GM19238 (cell line): ENCODE results near the gene MYL3.

Source experiments
- DNase-seq: peaks from one replicate; pipeline ENCODE4 v3.0.0; 2011; ENCODE audit warnings: low spot score; ENCODE audit not compliant: insufficient read length

Gene MYL3

GRCh38 chr3:46851364-46852333 lies 11.6 kb downstream of the MYL3 start:
- no peak for DNase-seq

DNA sequence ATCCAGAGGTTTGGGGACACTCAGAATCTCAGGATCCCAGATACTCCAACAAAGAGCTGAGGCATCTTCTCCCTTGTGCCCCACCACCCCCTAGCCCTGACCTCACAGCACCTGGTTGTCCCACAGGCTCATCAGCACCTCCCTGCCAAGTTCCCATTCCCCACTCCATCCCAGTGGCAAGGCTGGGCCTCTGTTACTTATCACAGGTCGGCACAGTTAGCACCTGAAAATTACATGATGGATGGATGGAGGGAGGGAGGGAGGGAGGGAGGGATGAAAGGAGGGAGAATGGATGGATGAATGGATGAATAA lies 12.8 kb downstream of the MYL3 start:
- no peak for DNase-seq

DNA sequence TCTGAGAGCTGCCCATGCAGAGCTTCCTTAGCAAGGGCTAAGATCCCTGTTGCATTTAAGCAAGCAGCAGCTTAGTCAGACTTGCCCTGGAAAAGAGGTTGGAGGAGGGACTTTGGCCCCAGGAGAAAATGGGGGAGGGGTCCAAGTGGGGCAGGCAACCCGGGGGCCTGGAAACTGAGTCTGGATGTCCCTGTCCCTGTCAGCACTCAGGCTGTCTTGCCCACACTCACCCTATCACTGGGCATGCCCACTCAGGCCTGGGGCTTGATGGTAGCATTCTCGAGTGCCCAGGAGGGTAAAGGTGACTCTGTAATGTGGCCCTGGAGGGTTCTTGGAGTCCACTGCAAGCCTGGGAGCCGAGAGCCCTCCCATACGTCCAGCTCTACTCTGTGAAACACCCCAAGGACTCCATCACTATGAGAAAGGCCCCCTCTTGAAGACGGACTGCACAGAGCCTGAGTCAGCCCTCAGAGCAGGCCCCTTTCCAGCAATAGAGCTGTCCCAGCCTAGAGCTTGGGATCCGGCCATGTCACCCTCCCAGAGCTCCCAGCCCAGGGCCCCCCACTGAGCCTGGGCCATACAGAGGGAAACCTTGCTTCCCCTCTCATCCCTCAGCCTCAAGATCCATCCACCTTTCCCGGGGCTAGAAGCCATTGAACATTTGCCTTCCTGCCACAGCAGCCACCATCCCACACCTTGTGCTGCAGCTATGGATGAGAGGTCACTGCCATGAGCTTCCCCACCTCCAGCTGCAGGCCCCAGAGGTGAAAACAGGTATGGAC lies 13.4 kb downstream of the MYL3 start:
- no peak for DNase-seq

- DNase-seq = no peak
Measured at GRCh38 chr3:46849045-46849631, 14.1 kb downstream of the MYL3 start.

- no peak for DNase-seq
Measured at GRCh38 chr3:46848271-46849044, 14.8 kb downstream of the MYL3 start.

GRCh38 chr3:46847744-46848143 lies 15.5 kb downstream of the MYL3 start:
- no peak for DNase-seq

DNA sequence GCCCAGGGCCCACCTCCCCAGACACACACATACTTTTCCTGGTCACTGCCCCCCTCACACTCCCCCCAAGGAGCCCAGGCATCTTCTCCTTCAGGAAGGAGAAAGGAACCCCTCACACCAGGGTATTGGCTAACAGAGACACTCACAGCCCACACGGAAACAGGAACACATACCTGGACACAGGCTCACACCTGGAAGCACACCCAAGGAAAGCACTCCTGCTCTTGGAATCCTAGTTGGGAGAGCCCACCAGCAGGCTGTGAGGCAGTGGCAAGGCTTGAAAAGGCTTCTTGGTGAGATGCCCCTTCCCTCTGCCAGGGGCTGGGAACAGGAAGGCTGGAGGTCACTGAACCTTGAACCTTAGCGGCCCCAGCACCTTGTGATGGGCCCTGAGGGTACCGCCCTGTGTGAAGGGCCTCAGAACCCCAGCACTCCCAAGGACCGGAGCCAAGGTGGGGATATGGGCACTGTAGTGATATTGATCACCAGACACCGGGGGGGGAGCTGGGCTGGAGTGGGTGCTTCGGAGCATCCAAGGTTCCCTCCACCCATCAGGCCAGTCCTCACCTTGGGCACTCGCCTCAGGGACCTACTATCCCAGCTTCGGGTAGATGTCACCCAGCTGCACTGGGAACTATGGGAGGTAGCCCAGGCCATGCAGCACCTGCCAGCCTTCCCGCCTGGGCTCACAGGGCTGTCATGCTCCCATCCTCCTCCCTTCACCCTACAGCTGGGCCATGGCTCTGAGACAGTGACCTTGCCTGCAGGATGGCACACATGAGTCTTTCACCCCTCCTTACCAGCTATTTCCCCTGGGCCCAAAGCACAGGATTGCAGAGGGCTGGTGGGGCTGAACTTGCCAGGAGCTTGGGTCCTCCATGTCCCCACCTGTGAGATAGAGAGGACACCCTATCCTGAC lies 16.4 kb downstream of the MYL3 start:
- DNase-seq = no peak

DNA sequence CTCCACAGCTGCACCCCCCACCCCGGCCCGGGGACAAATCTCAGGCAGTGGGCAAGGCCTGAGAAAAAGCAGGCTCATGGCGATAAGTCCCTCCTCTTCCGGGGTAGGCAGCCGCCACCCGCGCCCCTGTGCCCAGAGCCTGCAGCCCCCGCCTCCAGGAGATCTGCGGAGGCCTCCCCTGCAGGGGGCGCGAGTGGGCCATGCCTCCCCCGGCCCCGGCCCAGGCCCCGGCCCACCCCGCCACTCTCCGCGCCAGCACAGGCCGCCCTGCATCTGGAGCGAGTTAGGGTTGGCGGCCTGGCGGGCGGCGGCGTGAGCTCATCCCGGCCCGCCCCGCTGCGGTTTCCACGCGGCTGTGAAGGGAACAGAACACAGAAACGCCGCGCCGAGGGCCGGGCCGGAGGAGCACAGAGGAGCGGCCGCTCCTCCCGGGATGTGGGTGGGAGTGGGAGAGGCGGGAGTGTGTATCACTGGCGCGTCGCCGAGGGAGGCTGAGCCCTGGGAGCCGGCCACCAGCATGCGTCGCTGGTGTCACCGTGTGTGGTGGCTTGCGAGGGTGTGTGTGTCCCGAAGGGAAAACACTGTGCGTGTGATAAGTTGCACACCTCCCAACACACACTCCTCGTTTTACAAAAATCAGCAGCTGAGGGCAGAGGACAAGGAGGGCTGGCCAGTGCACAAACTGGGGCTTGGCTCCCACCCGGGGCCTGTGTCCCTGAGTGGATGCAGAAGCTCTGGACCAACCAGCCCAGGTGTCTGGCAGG lies 17.2 kb downstream of the MYL3 start:
- DNase-seq = peak; percentile 75

DNA sequence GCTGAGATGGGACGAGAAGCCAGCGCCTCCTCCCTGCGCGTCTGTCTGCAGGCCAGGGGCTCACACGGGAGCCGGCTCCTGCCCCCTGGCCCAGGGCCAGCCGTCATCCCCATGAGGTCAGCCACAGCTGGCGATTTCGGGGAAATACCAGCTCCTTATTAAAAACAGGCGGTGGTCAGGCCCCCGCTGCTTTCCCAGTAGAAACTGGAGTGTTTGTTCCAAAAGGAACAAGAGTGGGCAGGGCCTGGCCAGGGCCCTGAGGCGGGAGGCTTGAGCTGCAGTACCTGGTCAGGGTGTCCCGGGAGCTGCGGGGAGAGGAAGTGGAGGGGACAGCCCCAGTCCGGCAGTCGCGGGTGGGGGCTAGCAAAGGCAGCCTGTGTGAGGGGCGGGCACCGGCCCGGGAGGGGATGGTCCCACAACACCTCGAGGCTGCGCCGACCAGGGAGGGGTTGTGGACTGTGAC lies 17.8 kb downstream of the MYL3 start:
- no peak for DNase-seq

GRCh38 chr3:46844881-46845312 lies 18.3 kb downstream of the MYL3 start:
- no peak for DNase-seq

- DNase-seq = no peak
Measured at GRCh38 chr3:46844397-46844796, 18.8 kb downstream of the MYL3 start.

DNA sequence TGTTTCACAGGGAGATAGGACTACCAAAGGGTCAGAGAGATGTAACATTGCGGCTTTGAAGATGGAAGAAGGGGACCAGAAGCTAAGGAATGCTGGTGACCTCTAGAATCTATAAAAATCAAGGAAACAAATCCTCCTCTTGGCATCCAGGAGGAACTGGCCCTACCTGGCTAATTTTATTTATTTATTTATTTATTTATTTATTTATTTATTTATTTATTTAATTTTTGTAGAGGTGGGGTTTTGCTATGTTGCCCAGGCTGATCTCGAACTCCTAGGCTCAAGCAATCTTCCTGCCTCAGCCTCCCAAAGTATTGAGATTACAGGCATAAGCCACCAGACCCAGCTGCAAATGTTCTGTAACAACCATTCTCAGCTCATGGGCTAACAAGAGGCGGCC lies 19.7 kb downstream of the MYL3 start:
- DNase-seq = no peak

DNA sequence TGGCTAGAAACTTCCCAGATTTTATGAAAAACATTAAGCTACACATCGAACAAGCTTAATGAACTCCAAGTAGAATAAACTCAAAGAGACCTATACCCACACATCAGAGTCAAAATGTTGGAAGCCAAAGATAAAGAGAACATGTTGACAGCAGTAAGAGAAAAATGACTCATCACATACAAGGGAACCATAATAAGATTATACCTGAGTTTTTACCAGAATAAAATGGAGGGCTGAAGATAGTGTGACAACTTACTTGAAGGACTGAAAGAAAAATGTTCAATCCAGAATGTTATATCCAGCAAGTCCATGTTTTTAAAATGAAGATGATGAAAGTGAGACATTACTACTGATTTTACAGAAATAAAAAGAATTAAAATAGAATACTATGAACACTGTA lies 22.8 kb downstream of the MYL3 start:
- no peak for DNase-seq

DNA sequence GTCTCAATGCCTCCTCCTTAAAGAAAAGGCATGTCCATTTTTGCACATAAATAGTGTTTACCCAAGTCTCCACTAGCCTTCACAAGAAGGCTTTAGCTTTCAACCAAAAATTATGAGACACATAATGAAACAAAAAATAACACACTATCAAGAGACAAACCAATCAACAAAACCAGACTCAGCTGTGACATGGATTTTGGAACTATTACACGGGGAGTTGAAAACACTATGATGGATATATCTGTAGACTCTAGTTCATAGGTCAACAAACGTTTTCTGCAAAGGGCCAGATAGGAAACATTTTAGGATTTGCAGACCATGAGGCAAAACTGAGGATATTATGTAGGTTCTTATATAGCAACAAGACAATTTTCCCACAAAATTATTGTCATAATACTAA lies 24.9 kb downstream of the MYL3 start:
- DNase-seq = no peak

- no peak for DNase-seq
Measured at GRCh38 chr3:46835491-46835890, 27.8 kb downstream of the MYL3 start.

GRCh38 chr3:46835054-46835453 lies 28.2 kb downstream of the MYL3 start:
- DNase-seq = no peak

GRCh38 chr3:46833346-46834300 lies 29.6 kb downstream of the MYL3 start:
- DNase-seq = no peak

DNA sequence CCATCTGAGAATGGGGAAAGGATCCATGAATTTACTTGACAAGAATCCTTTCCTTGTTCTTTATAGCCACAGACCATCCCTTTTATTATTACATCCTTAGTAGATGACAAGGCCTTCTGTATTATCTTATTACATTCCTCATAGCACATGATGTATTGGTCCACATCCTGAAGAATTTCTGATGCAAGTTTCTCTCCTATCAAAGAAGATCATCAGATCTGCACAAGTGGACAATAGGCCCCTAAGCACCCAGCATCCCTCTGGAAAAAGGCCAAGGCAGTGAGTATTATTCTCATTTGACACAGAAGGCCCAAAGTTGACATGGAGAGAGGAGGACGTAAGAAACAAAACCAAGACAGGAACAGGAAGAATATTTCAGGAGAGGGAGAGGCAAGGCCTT lies 31.4 kb downstream of the MYL3 start:
- DNase-seq = no peak
